Psoas muscle (tissue), 8 donors: ENCODE data around the gene HCFC1R1. TPM values are rescaled to one million over a fixed set of nuclear protein-coding genes. Genes with fewer than 3 reads are reported as not detected.

Experiments used
- ATAC-seq, 4 donors: fragments of 200-7000 bp; cut with Tn5 transposase; one replicate each; pipeline ENCODE4 v1.9.1; 2020; ENCODE audit warnings: moderate library complexity in 3 of 4, mild to moderate bottlenecking in 2 of 4
- DNase-seq, 2 donors: peaks; one replicate each; pipeline ENCODE4 v3.0.0-alpha.2; 2020
- H3K27ac ChIP-seq: fragments of 200-600 bp; one replicate; pipeline ENCODE4 v1.8.0; 2022
- H3K27me3 ChIP-seq, 3 donors: fragments of 200-600 bp in 1 of 3; one replicate each; pipeline versions ENCODE4 v1.6.1 to v1.8.0; 2013 to 2022; ENCODE audit warnings: low read length in 2 of 3, mild to moderate bottlenecking in 2 of 3, moderate library complexity in 1 of 3; ENCODE audit not compliant: insufficient read depth in 3 of 3
- H3K36me3 ChIP-seq, 2 donors: fragments of 200-600 bp in 1 of 2; one replicate each; pipeline versions ENCODE4 v1.6.1 to v1.8.0; 2013 to 2022; ENCODE audit warnings: low read depth in 1 of 2, mild to moderate bottlenecking in 1 of 2, moderate library complexity in 1 of 2; ENCODE audit not compliant: insufficient read depth in 1 of 2
- H3K4me1 ChIP-seq: fragments of 200-600 bp; one replicate; pipeline ENCODE4 v1.8.0; 2022
- H3K4me3 ChIP-seq: fragments of 200-600 bp; one replicate; pipeline ENCODE4 v1.8.0; 2022; ENCODE audit warnings: mild to moderate bottlenecking
- H3K9me3 ChIP-seq: fragments of 200-600 bp; one replicate; pipeline ENCODE4 v1.8.0; 2022
- CTCF ChIP-seq: fragments of 200-600 bp; IDR thresholded peaks from one replicate; pipeline ENCODE4 v1.8.0; 2022; ENCODE audit warnings: antibody characterized with exemption
- WGBS, 3 donors: extraction: QIAGEN DNeasy Blood & Tissue Kit; methylation state at CpG; one replicate each; pipeline versions ENCODE4 v1.1.6 to v1.1.7; 2013; 5-methylcytosine and 5-hydroxymethylcytosine counted together
- intact Hi-C, 2 donors: fragments of 100-400 bp; cut with DNase I; formaldehyde crosslinking; loops; one replicate each; pipeline versions ENCODE4 v1.11.0 to v1.14.2; 2022
- polyA plus RNA-seq, 3 donors: library from polyadenylated mRNA; stranded (reverse); fragments of 200-250 nt; gene quantifications; one replicate each; pipeline ENCODE4 v1.2.3, GENCODE V29; 2013
- total RNA-seq, 4 donors: library from RNA; stranded (reverse); fragmentation: NEBNext Ultra II Directional in 2 of 4; extraction: Animal tissue kit (Norgen Biotek cat#: 25700) in 2 of 4; gene quantifications; one replicate each; pipeline versions ENCODE4 v1.2.1 to v1.2.4, GENCODE V29; 2021 to 2023
- donor health status: healthy with polysubstance abuse.
- donor health status: DM: no; HTN: no; CAD: no; lungs with moderate emphysema.
- donor health status: Bipolar disorder and iron deficiency.
- donor health status: healthy.
- donor health status: DM: yes; HTN: yes; CAD: no.
- donor health status: DM: no; HTN: no; CAD: no.
- donor health status: DM: no; HTN: no; CAD: no.
- donor health status: DM: yes; HTN: yes; CAD: no.

HCFC1R1 gene
- total and polyA plus RNA-seq, 7 donors, result 65.1 to 258 (median 160) TPM

- 33 to 45% (median 36%) methylated on average over 7 of the region's 7 CpGs for WGBS, 3 donors
- no peak overlapping the region for H3K27ac ChIP-seq
- no peak for ATAC-seq
- DNase-seq, result no peak
- H3K27me3 ChIP-seq, result peaks cover 0 to 83% (median 32%) of the 10 kb centered on the region in 3 donors
- peaks cover 8% of the 10 kb centered on the region for H3K4me1 ChIP-seq
- intact Hi-C loops, result no loop called here
- TF ChIP-seq CTCF, result no peak
- no peaks in the 10 kb centered on the region for H3K9me3 ChIP-seq
- H3K4me3 ChIP-seq, result no peak overlapping the region
- no peaks in the 10 kb centered on the region for H3K36me3 ChIP-seq
Observed at GRCh38 chr16:3032624-3033023, 8.9 kb upstream of the HCFC1R1 start.

- intact Hi-C loops, result no loop called here
- H3K27ac ChIP-seq, result no peak overlapping the region
- ATAC-seq (no peak), DNase-seq (no peak)
- no peak overlapping the region for H3K4me3 ChIP-seq
- 71 to 74% (median 74%) methylated on average over 31 to 33 of the region's 33 CpGs for WGBS, 3 donors
- peaks cover 0 to 21% of the 10 kb centered on the region in 2 donors for H3K36me3 ChIP-seq
- H3K9me3 ChIP-seq, result no peaks in the 10 kb centered on the region
- H3K4me1 ChIP-seq, result peaks cover 8% of the 10 kb centered on the region
- no peak for TF ChIP-seq CTCF
- peaks cover 0 to 61% (median 20%) of the 10 kb centered on the region in 3 donors for H3K27me3 ChIP-seq
Observed at GRCh38 chr16:3030222-3031212, 6.8 kb upstream of the HCFC1R1 start.

- ATAC-seq (no peak), DNase-seq (no peak)
- H3K4me3 ChIP-seq, result no peak overlapping the region
- no peak for TF ChIP-seq CTCF
- WGBS, 3 donors, result 8 to 14% (median 13%) methylated on average over 30 to 59 of the region's 59 CpGs
- intact Hi-C loops, result no loop called here
- no peak overlapping the region for H3K27ac ChIP-seq
- H3K9me3 ChIP-seq, result no peaks in the 10 kb centered on the region
- peaks cover 0 to 25% of the 10 kb centered on the region in 2 donors for H3K36me3 ChIP-seq
- H3K4me1 ChIP-seq, result peaks cover 16% of the 10 kb centered on the region
- peaks cover 0 to 53% (median 18%) of the 10 kb centered on the region in 3 donors for H3K27me3 ChIP-seq
Observed at GRCh38 chr16:3029491-3030221, 5.9 kb upstream of the HCFC1R1 start.

DNA sequence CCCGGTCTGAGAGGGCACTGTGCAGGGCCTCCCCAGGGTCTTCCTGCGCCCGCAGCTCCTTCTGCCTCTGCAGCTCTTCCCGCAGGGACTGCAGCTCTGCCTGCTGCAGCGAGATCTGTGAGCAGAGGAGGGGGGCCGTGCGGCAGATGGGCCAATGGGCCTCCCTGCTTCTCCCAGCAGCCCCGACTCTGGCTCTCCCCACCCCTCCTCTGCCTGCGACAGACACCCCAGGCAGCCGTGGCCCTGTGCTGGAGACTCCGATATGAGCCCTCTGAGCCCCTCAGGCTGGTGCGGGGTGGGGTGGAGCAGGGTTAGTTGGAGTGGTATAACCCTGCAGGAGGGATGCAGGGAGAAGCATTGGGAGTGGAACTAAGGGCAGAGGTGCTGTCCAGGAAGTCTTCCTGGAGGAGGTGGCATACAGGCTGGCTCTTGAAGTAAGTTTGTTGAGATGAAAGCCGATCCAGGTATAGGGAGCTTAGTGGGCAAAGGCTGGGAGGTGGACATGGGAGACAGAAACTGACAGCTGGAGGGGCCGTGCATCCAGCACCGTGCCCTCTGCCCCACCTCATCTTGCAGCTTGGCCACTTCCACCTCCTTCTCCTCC is 5.1 kb upstream of the HCFC1R1 start:
- DNase-seq (no peak), ATAC-seq (no peak)
- intact Hi-C loops, result no loop called here
- no peak overlapping the region for H3K27ac ChIP-seq
- TF ChIP-seq CTCF, result no peak
- peaks cover 0 to 44% (median 18%) of the 10 kb centered on the region in 3 donors for H3K27me3 ChIP-seq
- H3K4me1 ChIP-seq, result peaks cover 18% of the 10 kb centered on the region
- WGBS, 3 donors, result 21 to 28% (median 22%) methylated on average over 12 to 15 of the region's 15 CpGs
- H3K36me3 ChIP-seq, result peaks cover 0 to 25% of the 10 kb centered on the region in 2 donors
- peak overlapping the region; percentile 28 for H3K4me3 ChIP-seq
- no peaks in the 10 kb centered on the region for H3K9me3 ChIP-seq
